Measurements from ENCODE around the gene DMBX1. TPM values are rescaled to one million over a fixed set of nuclear protein-coding genes. Genes with fewer than 3 reads are reported as not detected.
A peak's percentile ranks its signal among the peaks of the same experiment; 100 is the strongest.

DMBX1 gene
- total and polyA plus RNA-seq, 9 of the 15 experiments (the other 6 are each of a cell fraction or from before 2014, with no cell fraction given): 0.25 to 4.3 (median 1.0) TPM

DNA sequence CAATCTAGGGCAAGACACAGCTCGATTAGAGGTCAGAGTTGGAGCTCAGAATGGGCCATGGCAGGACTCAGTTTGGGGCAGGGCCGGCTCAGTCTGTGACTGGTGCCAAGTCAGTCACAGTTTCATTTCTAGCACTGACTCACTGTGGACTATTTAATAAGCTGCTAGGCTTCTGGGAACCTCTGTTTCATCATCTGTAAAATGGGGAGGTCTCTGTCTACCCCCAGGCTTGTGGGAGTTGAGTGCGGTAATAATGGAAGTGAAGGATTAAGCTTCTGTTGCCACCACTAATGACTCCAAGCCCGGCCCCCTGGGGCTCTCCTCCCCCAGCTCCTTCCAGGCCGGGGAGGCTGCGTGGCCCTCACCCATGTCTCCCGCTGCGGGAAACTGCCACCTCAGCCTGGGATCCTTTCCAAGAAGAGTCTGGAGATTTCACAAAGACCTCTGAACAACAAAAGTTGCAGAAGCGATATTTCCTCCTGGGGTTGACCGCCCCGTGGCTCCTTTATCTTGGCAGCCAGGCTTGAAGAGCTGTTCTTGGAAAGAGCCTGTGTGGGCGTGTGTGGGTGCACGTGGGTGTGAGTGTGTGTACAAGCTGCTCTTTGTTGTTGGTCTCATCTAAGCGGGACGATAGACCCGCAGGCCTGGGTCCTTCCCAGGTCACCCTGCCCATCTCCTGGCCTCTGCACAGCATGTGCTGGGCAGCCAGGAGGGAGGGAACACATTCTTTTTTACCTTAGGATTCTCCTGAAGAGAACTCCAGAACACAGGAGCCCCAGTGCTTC, 32.7 kb downstream of the DMBX1 start (continued):
- TF ChIP-seq MYC (IDR thresholded peaks at IDR 0.05; ENCODE audit: low read depth, low read length): peak; percentile 93
- no peak for TF ChIP-seq MYC (CRISPR knock-in tag; IDR thresholded peaks at IDR 0.05; ENCODE audit: borderline replicate concordance, low read depth)
- no peak for TF ChIP-seq ZNF586 (CRISPR knock-in tag; conservative IDR thresholded peaks at IDR 0.05)
- TF ChIP-seq TAL1 (IDR thresholded peaks at IDR 0.05): peak; percentile 89
- TF ChIP-seq ZNF239 (CRISPR knock-in tag; IDR thresholded peaks at IDR 0.05): no peak
- TF ChIP-seq ELF1 (tag; IDR thresholded peaks at IDR 0.05): no peak
- TF ChIP-seq RBM39 (optimal IDR thresholded peaks at IDR 0.05; ENCODE audit: low read depth, low read length): peak; percentile 36
- no peak for TF ChIP-seq POLR2B (IDR thresholded peaks at IDR 0.05; ENCODE audit: low read depth, partially characterized antibody)
- TF ChIP-seq SIX5 (IDR thresholded peaks at IDR 0.05; ENCODE audit: borderline replicate concordance in 1 of 2, insufficient read depth in 1 of 2, low read depth in 1 of 2, low read length in 2 of 2): 0 out of 4 replicates have a peak, but pooled peaks of 1 of the 2 experiments have one; percentile 0
- no peak for TF ChIP-seq KDM4B (IDR thresholded peaks at IDR 0.05; ENCODE audit: borderline replicate concordance in 2 of 2, low read depth in 1 of 2)
- peak; percentile 49; the same call in 1 of the 2 replicates for TF ChIP-seq ZNF274 (IDR thresholded peaks at IDR 0.05; ENCODE audit: borderline replicate concordance, low read depth, low read length)
- TF ChIP-seq, protein P1, sequence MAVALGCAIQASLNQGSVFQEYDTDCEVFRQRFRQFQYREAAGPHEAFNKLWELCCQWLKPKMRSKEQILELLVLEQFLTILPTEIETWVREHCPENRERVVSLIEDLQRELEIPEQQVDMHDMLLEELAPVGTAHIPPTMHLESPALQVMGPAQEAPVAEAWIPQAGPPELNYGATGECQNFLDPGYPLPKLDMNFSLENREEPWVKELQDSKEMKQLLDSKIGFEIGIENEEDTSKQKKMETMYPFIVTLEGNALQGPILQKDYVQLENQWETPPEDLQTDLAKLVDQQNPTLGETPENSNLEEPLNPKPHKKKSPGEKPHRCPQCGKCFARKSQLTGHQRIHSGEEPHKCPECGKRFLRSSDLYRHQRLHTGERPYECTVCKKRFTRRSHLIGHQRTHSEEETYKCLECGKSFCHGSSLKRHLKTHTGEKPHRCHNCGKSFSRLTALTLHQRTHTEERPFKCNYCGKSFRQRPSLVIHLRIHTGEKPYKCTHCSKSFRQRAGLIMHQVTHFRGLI (CRISPR knock-in tag; IDR thresholded peaks at IDR 0.05): no peak
- TF ChIP-seq MXI1 (IDR thresholded peaks at IDR 0.05; ENCODE audit: low read depth, low read length): peak; percentile 97
- no peak for TF ChIP-seq HNRNPL (IDR thresholded peaks at IDR 0.05; ENCODE audit: low read depth, low read length)
- TF ChIP-seq GTF2A2 (tag; IDR thresholded peaks at IDR 0.05): 0 out of 2 replicates have a peak, but pooled peaks have one; percentile 47
- TF ChIP-seq, protein P2, sequence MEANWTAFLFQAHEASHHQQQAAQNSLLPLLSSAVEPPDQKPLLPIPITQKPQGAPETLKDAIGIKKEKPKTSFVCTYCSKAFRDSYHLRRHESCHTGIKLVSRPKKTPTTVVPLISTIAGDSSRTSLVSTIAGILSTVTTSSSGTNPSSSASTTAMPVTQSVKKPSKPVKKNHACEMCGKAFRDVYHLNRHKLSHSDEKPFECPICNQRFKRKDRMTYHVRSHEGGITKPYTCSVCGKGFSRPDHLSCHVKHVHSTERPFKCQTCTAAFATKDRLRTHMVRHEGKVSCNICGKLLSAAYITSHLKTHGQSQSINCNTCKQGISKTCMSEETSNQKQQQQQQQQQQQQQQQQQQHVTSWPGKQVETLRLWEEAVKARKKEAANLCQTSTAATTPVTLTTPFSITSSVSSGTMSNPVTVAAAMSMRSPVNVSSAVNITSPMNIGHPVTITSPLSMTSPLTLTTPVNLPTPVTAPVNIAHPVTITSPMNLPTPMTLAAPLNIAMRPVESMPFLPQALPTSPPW (CRISPR knock-in tag; IDR thresholded peaks at IDR 0.05): peak; percentile 89
- no peak for TF ChIP-seq ZNF696 (CRISPR knock-in tag; conservative IDR thresholded peaks at IDR 0.05)
- TF ChIP-seq EWSR1 (IDR thresholded peaks at IDR 0.05; ENCODE audit: borderline replicate concordance, low read depth, partially characterized antibody): no peak
- no peak for TF ChIP-seq MCM3 (IDR thresholded peaks at IDR 0.05)
- no peak for TF ChIP-seq GABPB2 (CRISPR knock-in tag; conservative IDR thresholded peaks at IDR 0.05)
- no peak for TF ChIP-seq ELK3 (CRISPR knock-in tag; IDR thresholded peaks at IDR 0.05)
- TF ChIP-seq, protein P3, sequence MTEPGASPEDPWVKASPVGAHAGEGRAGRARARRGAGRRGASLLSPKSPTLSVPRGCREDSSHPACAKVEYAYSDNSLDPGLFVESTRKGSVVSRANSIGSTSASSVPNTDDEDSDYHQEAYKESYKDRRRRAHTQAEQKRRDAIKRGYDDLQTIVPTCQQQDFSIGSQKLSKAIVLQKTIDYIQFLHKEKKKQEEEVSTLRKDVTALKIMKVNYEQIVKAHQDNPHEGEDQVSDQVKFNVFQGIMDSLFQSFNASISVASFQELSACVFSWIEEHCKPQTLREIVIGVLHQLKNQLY (CRISPR knock-in tag; conservative IDR thresholded peaks at IDR 0.05): no peak
- no peak for TF ChIP-seq CBX2 (IDR thresholded peaks at IDR 0.05; ENCODE audit: insufficient read depth, low read length, poor library complexity, severe bottlenecking)
- TF ChIP-seq CBX1 (IDR thresholded peaks at IDR 0.05; ENCODE audit: low read depth): peak; percentile 80; the same call in 1 of the 2 replicates
